ES-I3 (cell line): ENCODE results near the gene PAPPA2.

Source experiments
- H3K36me3 ChIP-seq: 2 replicates; pipeline ENCODE4 v1.6.1; 2013; ENCODE audit warnings: mild to moderate bottlenecking, low read length, control low read depth, moderate library complexity; ENCODE audit not compliant: insufficient read depth
- H3K4me1 ChIP-seq: 2 replicates; pipeline ENCODE4 v1.6.1; 2013; ENCODE audit warnings: mild to moderate bottlenecking, control low read depth, low read length; ENCODE audit not compliant: insufficient read depth
- H3K9ac ChIP-seq: 2 replicates; pipeline ENCODE4 v1.6.1; 2013; ENCODE audit warnings: low read depth, mild to moderate bottlenecking, low read length, moderate library complexity
- H3K9me3 ChIP-seq: 2 replicates; pipeline ENCODE4 v1.6.1; 2013; ENCODE audit warnings: mild to moderate bottlenecking, low read length, moderate library complexity; ENCODE audit not compliant: control insufficient read depth, insufficient read depth

Gene PAPPA2

GRCh38 chr1:176576670-176577069, 113.7 kb downstream of the PAPPA2 start:
- Histone ChIP-seq H3K36me3 (no peaks in the 10 kb centered on the region), H3K4me1 (no peaks in the 10 kb centered on the region), H3K9me3 (no peaks in the 10 kb centered on the region), H3K9ac (no peak overlapping the region)

- Histone ChIP-seq H3K36me3 (no peaks in the 10 kb centered on the region), H3K9me3 (no peaks in the 10 kb centered on the region), H3K4me1 (no peaks in the 10 kb centered on the region), H3K9ac (no peak overlapping the region)
Observed at GRCh38 chr1:176577646-176578197, 114.7 kb downstream of the PAPPA2 start.

DNA sequence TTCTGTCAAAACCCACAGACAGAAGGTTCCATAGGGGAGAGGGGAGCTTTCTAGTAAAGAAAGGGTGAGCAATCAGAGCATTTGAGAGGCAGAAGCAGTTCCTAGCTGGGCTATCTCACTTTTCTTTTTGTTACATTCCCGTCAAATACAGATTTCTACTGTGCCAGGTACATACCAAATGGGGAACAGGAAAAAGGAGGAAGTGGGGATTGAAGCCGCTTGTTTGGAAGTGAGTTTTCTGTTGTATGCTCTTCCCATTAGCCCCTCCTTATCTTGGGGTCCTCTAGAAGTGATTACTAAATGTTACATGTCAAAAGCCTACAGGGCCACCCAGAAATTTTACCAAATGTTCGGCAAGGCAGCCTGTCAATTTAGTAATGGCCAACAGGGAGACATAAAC, 116.1 kb downstream of the PAPPA2 start:
- Histone ChIP-seq H3K9me3 (no peaks in the 10 kb centered on the region), H3K4me1 (no peaks in the 10 kb centered on the region), H3K36me3 (no peaks in the 10 kb centered on the region), H3K9ac (no peak overlapping the region)

- Histone ChIP-seq H3K9ac (no peak overlapping the region), H3K36me3 (no peaks in the 10 kb centered on the region), H3K4me1 (no peaks in the 10 kb centered on the region), H3K9me3 (no peaks in the 10 kb centered on the region)
Observed at GRCh38 chr1:176595217-176595616, 132.2 kb downstream of the PAPPA2 start.

DNA sequence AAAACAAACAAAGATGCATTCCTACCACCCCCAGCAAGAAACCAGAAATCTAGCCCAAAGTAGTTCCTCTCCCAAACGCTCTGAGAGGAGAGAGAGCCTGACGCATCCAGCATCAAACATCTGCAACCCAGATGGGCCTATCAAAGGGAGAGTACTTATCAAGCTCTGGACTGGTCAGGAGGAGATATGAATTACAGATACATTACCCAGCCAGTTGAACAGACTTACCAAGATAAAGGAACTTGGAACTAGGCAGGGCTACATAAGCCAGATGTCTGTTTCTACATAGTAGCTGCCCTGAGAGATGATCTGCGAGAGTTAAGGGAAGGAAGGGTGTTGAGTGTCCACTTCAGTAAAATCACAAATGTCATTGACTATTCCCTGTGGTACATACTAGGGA, 138.4 kb downstream of the PAPPA2 start:
- no peaks in the 10 kb centered on the region for H3K4me1 ChIP-seq
- no peaks in the 10 kb centered on the region for H3K9me3 ChIP-seq
- no peak overlapping the region for H3K9ac ChIP-seq
- no peaks in the 10 kb centered on the region for H3K36me3 ChIP-seq

- Histone ChIP-seq H3K9ac (no peak overlapping the region), H3K36me3 (no peaks in the 10 kb centered on the region), H3K4me1 (no peaks in the 10 kb centered on the region), H3K9me3 (no peaks in the 10 kb centered on the region)
Observed at GRCh38 chr1:176602388-176603004, 139.5 kb downstream of the PAPPA2 start.

DNA sequence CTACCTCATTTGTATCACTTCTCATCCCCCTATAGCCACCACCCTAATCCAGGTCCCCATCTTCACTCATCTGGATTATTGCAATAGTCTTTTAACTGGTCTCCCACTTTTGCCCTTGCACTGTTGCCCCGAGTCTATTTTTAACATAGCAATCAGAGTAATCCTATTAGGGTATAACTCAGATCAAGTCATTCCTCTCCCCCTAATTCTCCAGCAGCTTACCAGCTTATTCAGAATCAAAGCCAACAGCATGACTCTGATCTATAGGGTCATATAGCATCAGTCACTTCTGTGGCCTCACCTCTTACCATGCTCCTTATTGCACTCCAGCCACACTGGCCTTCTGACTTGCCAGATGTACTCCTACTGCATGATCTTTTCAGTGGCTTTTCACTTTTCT, 140.7 kb downstream of the PAPPA2 start:
- H3K4me1 ChIP-seq: no peaks in the 10 kb centered on the region
- no peaks in the 10 kb centered on the region for H3K9me3 ChIP-seq
- H3K9ac ChIP-seq: no peak overlapping the region
- no peaks in the 10 kb centered on the region for H3K36me3 ChIP-seq

- Histone ChIP-seq H3K9ac (no peak overlapping the region), H3K36me3 (no peaks in the 10 kb centered on the region), H3K4me1 (no peaks in the 10 kb centered on the region), H3K9me3 (no peaks in the 10 kb centered on the region)
Observed at GRCh38 chr1:176604461-176604860, 141.5 kb downstream of the PAPPA2 start.

GRCh38 chr1:176605176-176605575, 142.2 kb downstream of the PAPPA2 start:
- Histone ChIP-seq H3K9me3 (no peaks in the 10 kb centered on the region), H3K9ac (no peak overlapping the region), H3K4me1 (no peaks in the 10 kb centered on the region), H3K36me3 (no peaks in the 10 kb centered on the region)

- H3K4me1 ChIP-seq: no peaks in the 10 kb centered on the region
- H3K9ac ChIP-seq: no peak overlapping the region
- no peaks in the 10 kb centered on the region for H3K9me3 ChIP-seq
- H3K36me3 ChIP-seq: no peaks in the 10 kb centered on the region
Observed at GRCh38 chr1:176609556-176610408, 146.8 kb downstream of the PAPPA2 start.

- Histone ChIP-seq H3K36me3 (no peaks in the 10 kb centered on the region), H3K9ac (no peak overlapping the region), H3K9me3 (no peaks in the 10 kb centered on the region), H3K4me1 (no peaks in the 10 kb centered on the region)
Observed at GRCh38 chr1:176612791-176613190, 149.8 kb downstream of the PAPPA2 start.

GRCh38 chr1:176617881-176618280, 154.9 kb downstream of the PAPPA2 start:
- Histone ChIP-seq H3K36me3 (no peaks in the 10 kb centered on the region), H3K9ac (no peak overlapping the region), H3K9me3 (no peaks in the 10 kb centered on the region; the same call in 1 of the 2 replicates), H3K4me1 (no peaks in the 10 kb centered on the region)

GRCh38 chr1:176619261-176619660, 156.3 kb downstream of the PAPPA2 start:
- H3K9me3 ChIP-seq: no peaks in the 10 kb centered on the region; the same call in 1 of the 2 replicates
- H3K36me3 ChIP-seq: no peaks in the 10 kb centered on the region
- no peak overlapping the region for H3K9ac ChIP-seq
- no peaks in the 10 kb centered on the region for H3K4me1 ChIP-seq

- Histone ChIP-seq H3K4me1 (no peaks in the 10 kb centered on the region), H3K36me3 (no peaks in the 10 kb centered on the region; the same call in 1 of the 2 replicates), H3K9ac (no peak overlapping the region), H3K9me3 (no peaks in the 10 kb centered on the region; the same call in 1 of the 2 replicates)
Observed at GRCh38 chr1:176625365-176625764, 162.4 kb downstream of the PAPPA2 start.

GRCh38 chr1:176626572-176627061, 163.6 kb downstream of the PAPPA2 start:
- Histone ChIP-seq H3K4me1 (no peaks in the 10 kb centered on the region), H3K9me3 (no peaks in the 10 kb centered on the region), H3K36me3 (no peaks in the 10 kb centered on the region; the same call in 1 of the 2 replicates), H3K9ac (no peak overlapping the region)
